ENCODE results near the gene RXRA.

GRCh38 chr9:134307674-134308638 is 18.3 kb upstream of the RXRA start:
- TF ChIP-seq ZNF391 (tag by site-specific recombination; IDR thresholded peaks at IDR 0.05; ENCODE audit: borderline replicate concordance, low read depth), result no peak
- TF ChIP-seq ZBTB26 (tag by site-specific recombination; optimal IDR thresholded peaks at IDR 0.05), result no peak
- TF ChIP-seq CTCF (tag by site-specific recombination; IDR thresholded peaks at IDR 0.05), result no peak

All from HEK293 (cell line).